ENCODE data around the gene PRRG2. TPM values are rescaled to one million over a fixed set of nuclear protein-coding genes. Genes with fewer than 3 reads are reported as not detected.
A peak's percentile ranks its signal among the peaks of the same experiment; 100 is the strongest.
"Not testable (repeated sequence)": the region's sequence is repeated elsewhere in the genome, so short reads cannot be mapped to it uniquely, and the experiment has no call there.

The PRRG2 gene
- polyA plus RNA-seq, 3 donors, result 0.49 TPM; not detected in 2

DNA sequence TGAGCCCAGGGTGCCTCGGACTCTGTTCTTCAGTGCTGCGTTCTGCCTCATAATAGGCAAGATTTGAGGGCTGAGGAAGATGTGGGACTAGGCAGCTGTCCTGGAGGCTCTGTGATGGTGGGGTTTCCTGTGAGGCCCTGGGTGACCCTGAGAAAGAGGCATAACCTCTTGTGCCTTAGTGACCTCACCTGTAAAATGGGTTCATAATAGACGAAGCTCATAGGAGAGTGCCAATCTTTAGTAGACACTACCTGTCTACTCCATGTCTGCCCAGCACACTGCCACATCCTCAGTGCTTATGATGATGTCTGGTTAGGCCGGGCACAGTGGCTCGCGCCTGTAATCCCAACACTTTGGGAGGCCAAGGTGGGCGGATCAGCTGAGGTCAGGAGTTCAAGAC, 35.4 kb downstream of the PRRG2 start:
- no peak overlapping the region for H2AFZ ChIP-seq (ENCODE audit: insufficient read depth, low read depth, low read length, poor library complexity, severe bottlenecking)
- H3K9me3 Mint-ChIP-seq, result peaks cover 0 to 6% (median 0%) of the 10 kb centered on the region in 7 donors
- H3K4me3 ChIP-seq (replicated peaks in 1 of 3; ENCODE audit: low read depth in 2 of 3, low read length in 3 of 3), result no peak overlapping the region
- H3K27ac Mint-ChIP-seq, result no peak overlapping the region
- H3K27me3 ChIP-seq (ENCODE audit: control insufficient read depth in 2 of 2, insufficient read depth in 2 of 2, low read length in 2 of 2), result no peaks in the 10 kb centered on the region
- DNase-seq, result no peak
- H3K27ac ChIP-seq (ENCODE audit: low read depth in 1 of 2, low read length in 2 of 2), result no peak overlapping the region
- no peak overlapping the region for H3K4me2 ChIP-seq (replicated peaks; ENCODE audit: extremely low read depth, low read length, poor library complexity, severe bottlenecking)
- H3K79me2 ChIP-seq (ENCODE audit: insufficient read depth, low read length), result peaks cover 31% of the 10 kb centered on the region
- H3K36me3 ChIP-seq (replicated peaks in 1 of 2; ENCODE audit: control insufficient read depth in 1 of 2, insufficient read depth in 2 of 2, low read length in 2 of 2), result peaks cover 64 to 78% of the 10 kb centered on the region in 2 donors
- 97% methylated on average over 6 of the region's 7 CpGs for WGBS (ENCODE audit: insufficient coverage)
- no peak overlapping the region for H3K4me3 Mint-ChIP-seq
- TF ChIP-seq, protein P1, sequence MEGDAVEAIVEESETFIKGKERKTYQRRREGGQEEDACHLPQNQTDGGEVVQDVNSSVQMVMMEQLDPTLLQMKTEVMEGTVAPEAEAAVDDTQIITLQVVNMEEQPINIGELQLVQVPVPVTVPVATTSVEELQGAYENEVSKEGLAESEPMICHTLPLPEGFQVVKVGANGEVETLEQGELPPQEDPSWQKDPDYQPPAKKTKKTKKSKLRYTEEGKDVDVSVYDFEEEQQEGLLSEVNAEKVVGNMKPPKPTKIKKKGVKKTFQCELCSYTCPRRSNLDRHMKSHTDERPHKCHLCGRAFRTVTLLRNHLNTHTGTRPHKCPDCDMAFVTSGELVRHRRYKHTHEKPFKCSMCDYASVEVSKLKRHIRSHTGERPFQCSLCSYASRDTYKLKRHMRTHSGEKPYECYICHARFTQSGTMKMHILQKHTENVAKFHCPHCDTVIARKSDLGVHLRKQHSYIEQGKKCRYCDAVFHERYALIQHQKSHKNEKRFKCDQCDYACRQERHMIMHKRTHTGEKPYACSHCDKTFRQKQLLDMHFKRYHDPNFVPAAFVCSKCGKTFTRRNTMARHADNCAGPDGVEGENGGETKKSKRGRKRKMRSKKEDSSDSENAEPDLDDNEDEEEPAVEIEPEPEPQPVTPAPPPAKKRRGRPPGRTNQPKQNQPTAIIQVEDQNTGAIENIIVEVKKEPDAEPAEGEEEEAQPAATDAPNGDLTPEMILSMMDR (IDR thresholded peaks at IDR 0.05), result no peak
- peaks cover 18% of the 10 kb centered on the region for H3K4me1 Mint-ChIP-seq
- H3K9ac ChIP-seq (ENCODE audit: insufficient read depth, low read length, poor library complexity, severe bottlenecking), result no peak overlapping the region
- peaks cover 74% of the 10 kb centered on the region for H4K20me1 ChIP-seq (ENCODE audit: insufficient read depth, low read length)
- H3K36me3 Mint-ChIP-seq, result peaks cover 50 to 81% of the 10 kb centered on the region in 2 donors
- intact Hi-C loops (cut with micrococcal nuclease), result no loop called here
- H3K9me3 ChIP-seq (replicated peaks in 1 of 2; ENCODE audit: control insufficient read depth in 1 of 2, insufficient read depth in 1 of 2, low read length in 2 of 2), result no peaks in the 10 kb centered on the region
- peaks cover 5 to 19% of the 10 kb centered on the region in 2 donors for H3K4me1 ChIP-seq (ENCODE audit: control insufficient read depth in 1 of 2, insufficient read depth in 2 of 2, low read length in 2 of 2)
- H3K27me3 Mint-ChIP-seq (ENCODE audit: low read depth in 3 of 3), result no peaks in the 10 kb centered on the region

DNA sequence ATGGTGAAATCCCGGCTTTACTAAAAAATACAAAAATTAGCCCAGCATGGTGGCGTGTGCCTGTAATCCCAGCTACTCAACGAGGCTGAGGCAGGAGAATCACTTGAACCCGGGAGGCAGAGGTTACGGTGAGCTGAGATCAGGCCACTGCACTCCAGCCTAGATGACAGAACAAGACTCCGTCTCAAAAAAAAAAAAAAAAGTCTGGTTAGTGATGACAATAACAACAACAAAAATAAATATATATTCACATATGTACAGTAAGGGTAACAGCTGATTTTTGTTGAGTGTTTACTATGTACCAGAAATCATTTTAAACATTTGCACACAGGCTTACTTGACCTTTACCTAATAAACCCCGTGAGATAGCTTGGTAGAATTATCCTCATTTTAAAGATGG, 35.8 kb downstream of the PRRG2 start:
- Histone ChIP-seq H3K9ac (ENCODE audit: insufficient read depth, low read length, poor library complexity, severe bottlenecking) (no peak overlapping the region), H2AFZ (ENCODE audit: insufficient read depth, low read depth, low read length, poor library complexity, severe bottlenecking) (no peak overlapping the region), H4K20me1 (ENCODE audit: insufficient read depth, low read length) (peaks cover 77% of the 10 kb centered on the region), H3K27ac (ENCODE audit: low read depth in 1 of 2, low read length in 2 of 2) (no peak overlapping the region), H3K4me2 (replicated peaks; ENCODE audit: extremely low read depth, low read length, poor library complexity, severe bottlenecking) (no peak overlapping the region), H3K4me3 (replicated peaks in 1 of 3; ENCODE audit: low read depth in 2 of 3, low read length in 3 of 3) (no peak overlapping the region), H3K4me1 (ENCODE audit: control insufficient read depth in 1 of 2, insufficient read depth in 2 of 2, low read length in 2 of 2) (peaks cover 5 to 18% of the 10 kb centered on the region in 2 donors), H3K9me3 (replicated peaks in 1 of 2; ENCODE audit: control insufficient read depth in 1 of 2, insufficient read depth in 1 of 2, low read length in 2 of 2) (no peaks in the 10 kb centered on the region), H3K36me3 (replicated peaks in 1 of 2; ENCODE audit: control insufficient read depth in 1 of 2, insufficient read depth in 2 of 2, low read length in 2 of 2) (peaks cover 68 to 82% of the 10 kb centered on the region in 2 donors), H3K27me3 (ENCODE audit: control insufficient read depth in 2 of 2, insufficient read depth in 2 of 2, low read length in 2 of 2) (no peaks in the 10 kb centered on the region), H3K79me2 (ENCODE audit: insufficient read depth, low read length) (peaks cover 31% of the 10 kb centered on the region)
- Mint-ChIP-seq H3K4me1 (peaks cover 17% of the 10 kb centered on the region), H3K27me3 (ENCODE audit: low read depth in 3 of 3) (no peaks in the 10 kb centered on the region), H3K4me3 (no peak overlapping the region), H3K9me3 (peaks cover 0 to 6% (median 0%) of the 10 kb centered on the region in 7 donors), H3K36me3 (peaks cover 54 to 86% of the 10 kb centered on the region in 2 donors), H3K27ac (peak overlapping the region in 1 of 7 donors; percentile 48)
- intact Hi-C loops (cut with micrococcal nuclease), result no loop called here
- TF ChIP-seq, protein P1 (IDR thresholded peaks at IDR 0.05), result no peak
- WGBS (ENCODE audit: insufficient coverage), result 94% methylated on average over 4 of the region's 7 CpGs
- DNase-seq, result no peak

DNA sequence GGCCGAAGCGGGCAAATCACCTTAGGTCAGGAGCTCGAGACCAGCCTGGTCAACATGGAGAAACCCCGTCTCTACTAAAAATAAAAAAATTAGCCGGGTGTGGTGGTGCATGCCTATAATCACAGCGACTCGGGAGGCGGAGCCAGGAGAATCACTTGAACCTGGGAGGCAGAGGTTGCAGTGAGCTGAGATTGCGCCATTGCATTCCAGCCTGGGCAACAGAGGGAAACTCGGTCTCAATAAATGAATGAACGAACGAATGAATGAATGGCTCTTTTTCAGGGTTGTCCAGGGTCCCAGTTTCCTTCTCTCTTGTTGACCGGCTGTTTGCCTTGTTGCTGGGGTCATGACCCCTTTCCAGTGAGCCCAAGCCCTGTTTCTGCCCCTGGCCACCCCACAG, 36.7 kb downstream of the PRRG2 start:
- H3K27ac ChIP-seq (ENCODE audit: low read depth in 1 of 2, low read length in 2 of 2); H3K9ac ChIP-seq (ENCODE audit: insufficient read depth, low read length, poor library complexity, severe bottlenecking); H3K4me2 ChIP-seq (replicated peaks; ENCODE audit: extremely low read depth, low read length, poor library complexity, severe bottlenecking); H3K27me3 Mint-ChIP-seq (ENCODE audit: low read depth in 3 of 3); H3K4me3 ChIP-seq (replicated peaks in 1 of 3; ENCODE audit: low read depth in 2 of 3, low read length in 3 of 3); H3K4me1 ChIP-seq (ENCODE audit: control insufficient read depth in 1 of 2, insufficient read depth in 2 of 2, low read length in 2 of 2); H2AFZ ChIP-seq (ENCODE audit: insufficient read depth, low read depth, low read length, poor library complexity, severe bottlenecking); H3K27me3 ChIP-seq (ENCODE audit: control insufficient read depth in 2 of 2, insufficient read depth in 2 of 2, low read length in 2 of 2); H3K4me3 Mint-ChIP-seq; H3K9me3 Mint-ChIP-seq; H3K9me3 ChIP-seq (replicated peaks in 1 of 2; ENCODE audit: control insufficient read depth in 1 of 2, insufficient read depth in 1 of 2, low read length in 2 of 2); DNase-seq; intact Hi-C loops (cut with micrococcal nuclease): not testable (repeated sequence)
- peak overlapping the region in 3 of 7 donors; percentile 11 to 64 (median 50) for H3K27ac Mint-ChIP-seq
- Histone ChIP-seq H4K20me1 (ENCODE audit: insufficient read depth, low read length) (peaks cover 70% of the 10 kb centered on the region), H3K79me2 (ENCODE audit: insufficient read depth, low read length) (peaks cover 21% of the 10 kb centered on the region), H3K36me3 (replicated peaks in 1 of 2; ENCODE audit: control insufficient read depth in 1 of 2, insufficient read depth in 2 of 2, low read length in 2 of 2) (peaks cover 72 to 87% of the 10 kb centered on the region in 2 donors)
- WGBS (ENCODE audit: insufficient coverage), result 94% methylated on average over 10 of the region's 13 CpGs
- H3K36me3 Mint-ChIP-seq, result peaks cover 55 to 91% of the 10 kb centered on the region in 2 donors
- peaks cover 10% of the 10 kb centered on the region for H3K4me1 Mint-ChIP-seq
